K562 (cell line): ENCODE data around the gene PTRH1. TPM values are rescaled to one million over a fixed set of nuclear protein-coding genes. Genes with fewer than 3 reads are reported as not detected.

Experiments
- ATAC-seq: fragments of 200-7000 bp; cut with Tn5 transposase; 3 replicates; pipeline ENCODE4 v1.9.1; 2020; ENCODE audit warnings: moderate library complexity
- BruUV-seq: library from RNA; stranded (reverse); fragments of 400-500 nt; replicated peaks from 2 replicates; lab custom pipeline; 2021; lab: Mats Ljungman, UMichigan
- CTCF ChIA-PET: fragments of 300-600 bp; formaldehyde crosslinking; extraction: SDS; loops from one replicate; lab custom pipeline; 2021; ENCODE audit warnings: low intra/inter-chr PET ratio; lab: Yijun Ruan, JAX
- POLR2A ChIA-PET: fragments of 300-600, 350-650 bp; sonication (Branson Sonifier 250); formaldehyde crosslinking; extraction: SDS; loops from one replicate; lab custom pipeline; 2021; ENCODE audit warnings: antibody characterized with exemption, inconsistent platforms; lab: Yijun Ruan, JAX
- DNase-seq, 4 experiments: peaks; one replicate each; pipeline versions ENCODE4 v3.0.0 to v3.0.0-alpha.2; 2011 to 2018; ENCODE audit warnings: low spot score in 3 of 4, mixed read lengths in 3 of 4; ENCODE audit errors: extremely low read depth in 1 of 4
- FAIRE-seq: peaks from 2 replicates; lab custom pipeline; 2011; peaks lifted over from hg19 to GRCh38; lab: Jason Lieb, UNC
- H2AFZ ChIP-seq: 2 replicates; pipeline ENCODE4 v1.6.0; 2011; ENCODE audit warnings: low read depth, low read length, control low read depth, inconsistent platforms
- H3K27ac ChIP-seq: fragments of 200-600 bp; 3 replicates; pipeline ENCODE4 v1.8.0; 2011; ENCODE audit warnings: low read depth, mild to moderate bottlenecking, control low read depth, inconsistent platforms, low read length, moderate library complexity, mixed read lengths; ENCODE audit errors: extremely low read depth
- H3K27me3 ChIP-seq, 2 experiments: fragments of 300-600 bp in 1 of 2; 2 replicates in 1 of 2; 3 replicates in 1 of 2; pipeline versions ENCODE4 v1.6.0 to v1.8.0; 2011; ENCODE audit warnings: inconsistent platforms in 2 of 2, low read length in 2 of 2, mild to moderate bottlenecking in 1 of 2, mixed read lengths in 1 of 2, moderate library complexity in 1 of 2; ENCODE audit not compliant: control insufficient read depth in 2 of 2, insufficient read depth in 2 of 2
- H3K36me3 ChIP-seq: fragments of 300-600 bp; 3 replicates; pipeline ENCODE4 v1.8.0; 2011; ENCODE audit warnings: mild to moderate bottlenecking, low read length, inconsistent platforms; ENCODE audit not compliant: control insufficient read depth, insufficient read depth
- H3K4me1 ChIP-seq, 2 experiments: fragments of 200-600 bp in 1 of 2; replicated peaks in 1 of 2; 2 replicates in 1 of 2; 3 replicates in 1 of 2; pipeline versions ENCODE4 v1.5.1 to v1.8.0; 2011; ENCODE audit warnings: inconsistent platforms in 2 of 2, low read length in 2 of 2, mild to moderate bottlenecking in 1 of 2, mixed read lengths in 1 of 2, moderate library complexity in 1 of 2; ENCODE audit not compliant: control insufficient read depth in 2 of 2, insufficient read depth in 2 of 2
- H3K4me2 ChIP-seq: 2 replicates; pipeline ENCODE4 v1.6.1; 2011; ENCODE audit warnings: low read length, control low read depth, inconsistent platforms, mixed read lengths; ENCODE audit not compliant: insufficient read depth
- H3K4me3 ChIP-seq: fragments of 200-600 bp; sonication (generic), shearing (Covaris generic); 2 replicates; pipeline ENCODE4 v1.5.1; 2016; ENCODE audit warnings: control low read depth, inconsistent platforms
- H3K79me2 ChIP-seq: fragments of 200-600 bp; 3 replicates; pipeline ENCODE4 v1.8.0; 2011; ENCODE audit warnings: low read length, inconsistent platforms; ENCODE audit not compliant: control insufficient read depth, insufficient read depth
- H3K9ac ChIP-seq, 2 experiments: 2 replicates each; pipeline versions ENCODE4 v1.6.0 to v1.6.1; 2011; ENCODE audit warnings: low read depth in 2 of 2, low read length in 2 of 2, control low read depth in 1 of 2, inconsistent platforms in 1 of 2, mild to moderate bottlenecking in 1 of 2, mixed read lengths in 1 of 2; ENCODE audit not compliant: insufficient read depth in 1 of 2
- H3K9me1 ChIP-seq: one replicate; pipeline ENCODE4 v1.6.0; 2011; ENCODE audit warnings: inconsistent platforms, mild to moderate bottlenecking, low read length, moderate library complexity; ENCODE audit not compliant: control insufficient read depth, insufficient read depth
- H3K9me3 ChIP-seq: replicated peaks from 2 replicates; pipeline ENCODE4 v1.5.1; 2011; ENCODE audit warnings: low read depth, low read length, inconsistent platforms; ENCODE audit not compliant: control insufficient read depth, insufficient read depth
- H4K20me1 ChIP-seq: replicated peaks from 2 replicates; pipeline ENCODE4 v1.6.1; 2011; ENCODE audit warnings: low read length, inconsistent platforms, mixed read lengths; ENCODE audit not compliant: control insufficient read depth, insufficient read depth
- ATF4 ChIP-seq: fragments of 450-650 bp; formaldehyde crosslinking; IDR thresholded peaks from 2 replicates; pipeline ENCODE4 v1.4.0; 2022; ENCODE audit warnings: mild to moderate bottlenecking, moderate library complexity
- ETS1 ChIP-seq: conservative IDR thresholded peaks from 2 replicates; pipeline ENCODE4 v1.6.1; 2011; ENCODE audit warnings: low read depth, mild to moderate bottlenecking, low read length; ENCODE audit not compliant: control insufficient read depth
- ID3 ChIP-seq, 2 experiments: fragments of 250-450 bp in 1 of 2; fragments of 450-650 bp in 1 of 2; sonication (Bioruptor Pico) in 1 of 2; IDR thresholded peaks; 2 replicates each; pipeline versions ENCODE4 v1.6.1 to v1.8.0; 2016 to 2021; ENCODE audit warnings: mild to moderate bottlenecking in 2 of 2, moderate library complexity in 2 of 2, missing compliant biosample characterization in 1 of 2, missing genetic modification characterization in 1 of 2
- MCM2 ChIP-seq: fragments of 450-650 bp; IDR thresholded peaks from 2 replicates; pipeline ENCODE4 v1.6.1; 2017; ENCODE audit warnings: low read depth, mild to moderate bottlenecking
- NCOA2 ChIP-seq, 2 experiments: fragments of 450-650 bp; IDR thresholded peaks; 2 replicates each; pipeline ENCODE4 v1.6.1; 2018; ENCODE audit warnings: mild to moderate bottlenecking in 2 of 2, moderate library complexity in 1 of 2; ENCODE audit not compliant: partially characterized antibody in 2 of 2
- NONO ChIP-seq, 2 experiments: fragments of 200-400 bp in 1 of 2; fragments of 450-650 bp in 1 of 2; formaldehyde crosslinking in 1 of 2; IDR thresholded peaks; 2 replicates each; pipeline ENCODE4 v1.6.1; 2017; ENCODE audit warnings: low read depth in 2 of 2, mild to moderate bottlenecking in 2 of 2, moderate library complexity in 2 of 2, low read length in 1 of 2
- POLR3A ChIP-seq: IDR thresholded peaks from 2 replicates; pipeline ENCODE4 v1.6.1; 2011; ENCODE audit warnings: borderline replicate concordance, mild to moderate bottlenecking, moderate library complexity; ENCODE audit not compliant: insufficient read length, insufficient read depth; ENCODE audit errors: extremely low read depth
- SP1 ChIP-seq: sonication (generic); formaldehyde crosslinking; IDR thresholded peaks from 2 replicates; pipeline ENCODE4 v1.8.1; 2022; ENCODE audit warnings: mild to moderate bottlenecking, missing genetic modification reagents
- ZBTB17 ChIP-seq: fragments of 450-650 bp; formaldehyde crosslinking; IDR thresholded peaks from 2 replicates; pipeline ENCODE4 v1.4.0; 2020; ENCODE audit warnings: mild to moderate bottlenecking
- ZFPM2 ChIP-seq: fragments of 250-450 bp; sonication (Bioruptor Pico); IDR thresholded peaks from 2 replicates; pipeline ENCODE4 v1.5.1; 2022; ENCODE audit warnings: mild to moderate bottlenecking
- WGBS: fragments of 100-300 bp; shearing (Covaris generic); methylation state at CpG from one replicate; pipeline ENCODE4 v1.1.6; 2016; ENCODE audit warnings: low coverage, mixed read lengths; ENCODE audit not compliant: insufficient coverage; ENCODE audit errors: missing lambda C conversion rate; 5-methylcytosine and 5-hydroxymethylcytosine counted together
- in situ Hi-C: fragments of 300-500 bp; cut with MboI; formaldehyde crosslinking; loops from 4 replicates; pipeline ENCODE4 v1.15.0; 2018; ENCODE audit warnings: inconsistent platforms, mixed read lengths
- intact Hi-C: fragments of 100-400 bp; cut with micrococcal nuclease; formaldehyde crosslinking; loops from 2 replicates; pipeline ENCODE4 v1.14.2; 2022
- polyA plus RNA-seq, 8 experiments: library from polyadenylated mRNA; depleted of rRNA in 4 of 8; stranded (reverse) in 5 of 8; unstranded in 3 of 8; fragments of >200 nt; fragmentation: Nextera tagmentation in 2 of 8; fragmentation: Illumina TruSeq in 1 of 8; extraction: Ambion mirVana in 2 of 8; extraction: Trizol in 1 of 8; gene quantifications; 2 replicates each; pipeline versions ENCODE4 v1.2.1 to v1.2.3, GENCODE V29; 2011 to 2014; ENCODE audit warnings: inconsistent platforms in 1 of 8, missing spikeins in 1 of 8
- total RNA-seq, 7 experiments: library from RNA; depleted of rRNA in 6 of 7; stranded (reverse); fragments of >200 nt in 6 of 7; fragmentation: Illumina TruSeq in 2 of 7; extraction: Trizol in 2 of 7; gene quantifications; 2 replicates each; pipeline versions ENCODE4 v1.2.1 to v1.2.3, GENCODE V29; 2011 to 2021; ENCODE audit warnings: low replicate concordance in 1 of 7
- TF ChIP-seq, protein P1 (sequence below): sonication (generic); formaldehyde crosslinking; IDR thresholded peaks from 2 replicates; pipeline ENCODE4 v1.8.0; 2022; ENCODE audit warnings: mild to moderate bottlenecking, missing genetic modification reagents
- TF ChIP-seq, protein P2 (sequence below): IDR thresholded peaks from 2 replicates; pipeline ENCODE4 v1.6.1; 2011; ENCODE audit warnings: borderline replicate concordance, low read depth, mild to moderate bottlenecking, moderate library complexity, low read length; ENCODE audit not compliant: insufficient read depth, poor library complexity, severe bottlenecking

The PTRH1 gene
- total and polyA plus RNA-seq, 9 of the 15 experiments (the other 6 are each of a cell fraction or from before 2014, with no cell fraction given), result 0.63 to 43.1 (median 5.7) TPM

- WGBS, result 79% methylated on average over 10 of the region's 10 CpGs
- DNase-seq, result no peak
- ChIA-PET POLR2A (interaction anchor here (0.6 kb wide), 1 partner anchor 17 kb away, joined by 3 read pairs; the partner anchor contains the start of gene CFAP157), CTCF (no interaction called here)
- Histone ChIP-seq H3K79me2 (no peaks in the 10 kb centered on the region), H3K9me1 (no peaks in the 10 kb centered on the region), H3K27me3 (no peaks in the 10 kb centered on the region), H3K4me3 (no peak overlapping the region), H4K20me1 (no peaks in the 10 kb centered on the region), H3K4me2 (no peak overlapping the region), H3K9ac (no peak overlapping the region), H2AFZ (no peak overlapping the region), H3K4me1 (no peaks in the 10 kb centered on the region), H3K36me3 (peaks cover 5% of the 10 kb centered on the region; the same call in 1 of the 3 replicates), H3K9me3 (no peaks in the 10 kb centered on the region), H3K27ac (no peak overlapping the region)
- in situ Hi-C loops (no loop called here), intact Hi-C loops (no loop called here)
- BruUV-seq, result no TSS peak
- ATAC-seq, result no peak
- TF ChIP-seq MCM2 (no peak), SP1 (CRISPR knock-in tag) (no peak), ZFPM2 (no peak), ETS1 (no peak), NCOA2 (IDR thresholded peaks at IDR 0.05; ENCODE audit: partially characterized antibody in 2 of 2) (no peak), ATF4 (CRISPR knock-in tag) (no peak), ID3 (CRISPR knock-in tag; IDR thresholded peaks at IDR 0.05) (no peak), ID3 (tag; IDR thresholded peaks at IDR 0.05) (no peak), NONO (IDR thresholded peaks at IDR 0.05; ENCODE audit: low read depth in 2 of 2, low read length in 1 of 2) (no peak), ZBTB17 (CRISPR knock-in tag) (no peak), POLR3A (no peak)
- TF ChIP-seq, protein P1, sequence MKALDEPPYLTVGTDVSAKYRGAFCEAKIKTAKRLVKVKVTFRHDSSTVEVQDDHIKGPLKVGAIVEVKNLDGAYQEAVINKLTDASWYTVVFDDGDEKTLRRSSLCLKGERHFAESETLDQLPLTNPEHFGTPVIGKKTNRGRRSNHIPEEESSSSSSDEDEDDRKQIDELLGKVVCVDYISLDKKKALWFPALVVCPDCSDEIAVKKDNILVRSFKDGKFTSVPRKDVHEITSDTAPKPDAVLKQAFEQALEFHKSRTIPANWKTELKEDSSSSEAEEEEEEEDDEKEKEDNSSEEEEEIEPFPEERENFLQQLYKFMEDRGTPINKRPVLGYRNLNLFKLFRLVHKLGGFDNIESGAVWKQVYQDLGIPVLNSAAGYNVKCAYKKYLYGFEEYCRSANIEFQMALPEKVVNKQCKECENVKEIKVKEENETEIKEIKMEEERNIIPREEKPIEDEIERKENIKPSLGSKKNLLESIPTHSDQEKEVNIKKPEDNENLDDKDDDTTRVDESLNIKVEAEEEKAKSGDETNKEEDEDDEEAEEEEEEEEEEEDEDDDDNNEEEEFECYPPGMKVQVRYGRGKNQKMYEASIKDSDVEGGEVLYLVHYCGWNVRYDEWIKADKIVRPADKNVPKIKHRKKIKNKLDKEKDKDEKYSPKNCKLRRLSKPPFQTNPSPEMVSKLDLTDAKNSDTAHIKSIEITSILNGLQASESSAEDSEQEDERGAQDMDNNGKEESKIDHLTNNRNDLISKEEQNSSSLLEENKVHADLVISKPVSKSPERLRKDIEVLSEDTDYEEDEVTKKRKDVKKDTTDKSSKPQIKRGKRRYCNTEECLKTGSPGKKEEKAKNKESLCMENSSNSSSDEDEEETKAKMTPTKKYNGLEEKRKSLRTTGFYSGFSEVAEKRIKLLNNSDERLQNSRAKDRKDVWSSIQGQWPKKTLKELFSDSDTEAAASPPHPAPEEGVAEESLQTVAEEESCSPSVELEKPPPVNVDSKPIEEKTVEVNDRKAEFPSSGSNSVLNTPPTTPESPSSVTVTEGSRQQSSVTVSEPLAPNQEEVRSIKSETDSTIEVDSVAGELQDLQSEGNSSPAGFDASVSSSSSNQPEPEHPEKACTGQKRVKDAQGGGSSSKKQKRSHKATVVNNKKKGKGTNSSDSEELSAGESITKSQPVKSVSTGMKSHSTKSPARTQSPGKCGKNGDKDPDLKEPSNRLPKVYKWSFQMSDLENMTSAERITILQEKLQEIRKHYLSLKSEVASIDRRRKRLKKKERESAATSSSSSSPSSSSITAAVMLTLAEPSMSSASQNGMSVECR (CRISPR knock-in tag), result no peak
- TF ChIP-seq, protein P2, sequence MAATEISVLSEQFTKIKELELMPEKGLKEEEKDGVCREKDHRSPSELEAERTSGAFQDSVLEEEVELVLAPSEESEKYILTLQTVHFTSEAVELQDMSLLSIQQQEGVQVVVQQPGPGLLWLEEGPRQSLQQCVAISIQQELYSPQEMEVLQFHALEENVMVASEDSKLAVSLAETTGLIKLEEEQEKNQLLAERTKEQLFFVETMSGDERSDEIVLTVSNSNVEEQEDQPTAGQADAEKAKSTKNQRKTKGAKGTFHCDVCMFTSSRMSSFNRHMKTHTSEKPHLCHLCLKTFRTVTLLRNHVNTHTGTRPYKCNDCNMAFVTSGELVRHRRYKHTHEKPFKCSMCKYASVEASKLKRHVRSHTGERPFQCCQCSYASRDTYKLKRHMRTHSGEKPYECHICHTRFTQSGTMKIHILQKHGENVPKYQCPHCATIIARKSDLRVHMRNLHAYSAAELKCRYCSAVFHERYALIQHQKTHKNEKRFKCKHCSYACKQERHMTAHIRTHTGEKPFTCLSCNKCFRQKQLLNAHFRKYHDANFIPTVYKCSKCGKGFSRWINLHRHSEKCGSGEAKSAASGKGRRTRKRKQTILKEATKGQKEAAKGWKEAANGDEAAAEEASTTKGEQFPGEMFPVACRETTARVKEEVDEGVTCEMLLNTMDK, result no peak
- no peak for FAIRE-seq
Measured at GRCh38 chr9:127690735-127691134, 24.7 kb downstream of the PTRH1 start.
